Measurements from ENCODE around the gene SAMD10. TPM values are rescaled to one million over a fixed set of nuclear protein-coding genes. Genes with fewer than 3 reads are reported as not detected.

Gene SAMD10
- total RNA-seq, 2 donors from 2014 or later = 3.1 to 3.7 TPM

DNA sequence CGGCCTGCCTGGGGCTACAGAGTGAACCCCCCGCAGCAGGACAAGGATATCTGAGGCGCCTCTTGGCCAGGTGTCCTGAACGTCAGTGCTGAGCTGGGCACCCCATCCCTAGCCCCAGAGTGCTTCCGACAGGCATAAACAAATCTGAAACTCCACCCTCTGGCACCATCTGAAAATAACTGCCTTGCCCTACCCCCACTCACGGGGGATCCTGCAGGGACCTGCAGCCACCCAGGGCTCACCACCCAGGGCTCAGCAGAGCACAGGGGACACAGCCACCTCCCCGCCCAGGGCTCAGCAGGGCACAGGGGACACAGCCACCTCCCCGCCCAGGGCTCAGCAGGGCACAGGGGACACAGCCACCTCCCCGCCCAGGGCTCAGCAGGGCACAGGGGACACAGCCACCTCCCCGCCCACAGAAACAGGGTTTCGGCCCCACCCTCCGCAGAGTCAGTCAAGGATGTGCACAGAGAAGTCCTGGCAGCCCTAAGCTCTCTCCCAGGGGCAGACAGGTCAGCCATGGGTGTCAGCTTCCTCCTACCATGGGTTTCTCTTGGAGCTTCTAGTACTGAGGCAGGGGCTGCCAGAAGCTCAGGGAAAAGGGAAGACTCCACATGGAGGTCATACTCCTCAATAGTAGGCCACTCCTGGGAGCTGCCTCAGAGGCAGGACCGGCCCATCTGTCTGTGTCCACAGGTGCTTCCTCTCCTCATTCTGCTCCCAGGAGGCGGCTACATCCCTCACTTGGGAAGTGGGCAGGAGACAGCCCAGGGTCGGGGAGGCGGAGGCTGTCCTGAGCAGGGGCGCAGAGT lies 27.8 kb downstream of the SAMD10 start:
- DNase-seq (ENCODE audit: low spot score) = no peak
- H3K9me3 ChIP-seq = no peaks in the 10 kb centered on the region
- no peaks in the 10 kb centered on the region for H3K27me3 ChIP-seq
- TF ChIP-seq, protein P1, sequence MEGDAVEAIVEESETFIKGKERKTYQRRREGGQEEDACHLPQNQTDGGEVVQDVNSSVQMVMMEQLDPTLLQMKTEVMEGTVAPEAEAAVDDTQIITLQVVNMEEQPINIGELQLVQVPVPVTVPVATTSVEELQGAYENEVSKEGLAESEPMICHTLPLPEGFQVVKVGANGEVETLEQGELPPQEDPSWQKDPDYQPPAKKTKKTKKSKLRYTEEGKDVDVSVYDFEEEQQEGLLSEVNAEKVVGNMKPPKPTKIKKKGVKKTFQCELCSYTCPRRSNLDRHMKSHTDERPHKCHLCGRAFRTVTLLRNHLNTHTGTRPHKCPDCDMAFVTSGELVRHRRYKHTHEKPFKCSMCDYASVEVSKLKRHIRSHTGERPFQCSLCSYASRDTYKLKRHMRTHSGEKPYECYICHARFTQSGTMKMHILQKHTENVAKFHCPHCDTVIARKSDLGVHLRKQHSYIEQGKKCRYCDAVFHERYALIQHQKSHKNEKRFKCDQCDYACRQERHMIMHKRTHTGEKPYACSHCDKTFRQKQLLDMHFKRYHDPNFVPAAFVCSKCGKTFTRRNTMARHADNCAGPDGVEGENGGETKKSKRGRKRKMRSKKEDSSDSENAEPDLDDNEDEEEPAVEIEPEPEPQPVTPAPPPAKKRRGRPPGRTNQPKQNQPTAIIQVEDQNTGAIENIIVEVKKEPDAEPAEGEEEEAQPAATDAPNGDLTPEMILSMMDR (IDR thresholded peaks at IDR 0.05) = no peak
- peak overlapping the region in 1 of 2 donors; percentile 32 for H3K4me3 ChIP-seq
- peak overlapping the region; percentile 88 to 98 for H3K27ac ChIP-seq
- peaks cover 0 to 89% of the 10 kb centered on the region in 2 donors for H3K4me1 ChIP-seq
- no peaks in the 10 kb centered on the region for H3K36me3 ChIP-seq

DNA sequence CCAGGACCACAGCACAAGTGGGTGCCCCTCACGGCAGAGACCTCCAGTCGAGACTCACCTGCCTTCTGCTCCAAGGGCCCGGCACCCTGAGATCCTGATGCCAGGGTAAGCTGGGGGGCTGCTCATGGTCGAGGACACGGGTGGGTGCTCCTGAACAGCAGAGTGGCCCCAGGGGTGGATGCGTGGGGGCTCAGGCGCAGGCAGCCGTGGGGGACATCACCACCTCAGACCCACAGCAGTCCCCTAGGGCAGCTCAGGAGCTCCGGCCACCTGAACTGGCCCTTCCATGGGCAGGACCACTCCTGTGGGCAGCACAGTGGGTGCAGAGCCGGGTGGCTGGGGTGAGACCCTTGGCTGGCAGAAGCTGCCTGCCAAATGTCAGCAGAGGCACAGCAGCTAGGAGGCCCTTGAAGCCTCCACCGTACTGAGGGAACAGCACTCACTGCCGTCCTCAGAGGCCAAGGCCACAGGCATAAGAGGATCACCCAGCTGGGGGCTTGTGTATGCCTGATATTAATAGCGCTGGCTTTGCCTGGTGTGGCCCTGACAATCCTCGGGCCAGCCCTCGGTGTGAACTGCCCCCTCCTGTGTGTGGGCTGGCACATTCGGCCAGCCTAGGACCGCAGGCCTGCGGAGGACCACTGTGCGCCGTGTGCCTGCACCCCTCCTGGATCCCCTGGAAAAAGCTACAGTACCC lies 28.6 kb downstream of the SAMD10 start:
- TF ChIP-seq, protein P1 (IDR thresholded peaks at IDR 0.05) = no peak
- H3K36me3 ChIP-seq = peaks cover 4% of the 10 kb centered on the region
- H3K27ac ChIP-seq = peak overlapping the region; percentile 88 to 98
- DNase-seq (ENCODE audit: low spot score) = no peak
- peak overlapping the region; percentile 6 to 32 for H3K4me3 ChIP-seq
- H3K27me3 ChIP-seq = no peaks in the 10 kb centered on the region
- H3K4me1 ChIP-seq = peaks cover 0 to 96% of the 10 kb centered on the region in 2 donors
- H3K9me3 ChIP-seq = no peaks in the 10 kb centered on the region

DNA sequence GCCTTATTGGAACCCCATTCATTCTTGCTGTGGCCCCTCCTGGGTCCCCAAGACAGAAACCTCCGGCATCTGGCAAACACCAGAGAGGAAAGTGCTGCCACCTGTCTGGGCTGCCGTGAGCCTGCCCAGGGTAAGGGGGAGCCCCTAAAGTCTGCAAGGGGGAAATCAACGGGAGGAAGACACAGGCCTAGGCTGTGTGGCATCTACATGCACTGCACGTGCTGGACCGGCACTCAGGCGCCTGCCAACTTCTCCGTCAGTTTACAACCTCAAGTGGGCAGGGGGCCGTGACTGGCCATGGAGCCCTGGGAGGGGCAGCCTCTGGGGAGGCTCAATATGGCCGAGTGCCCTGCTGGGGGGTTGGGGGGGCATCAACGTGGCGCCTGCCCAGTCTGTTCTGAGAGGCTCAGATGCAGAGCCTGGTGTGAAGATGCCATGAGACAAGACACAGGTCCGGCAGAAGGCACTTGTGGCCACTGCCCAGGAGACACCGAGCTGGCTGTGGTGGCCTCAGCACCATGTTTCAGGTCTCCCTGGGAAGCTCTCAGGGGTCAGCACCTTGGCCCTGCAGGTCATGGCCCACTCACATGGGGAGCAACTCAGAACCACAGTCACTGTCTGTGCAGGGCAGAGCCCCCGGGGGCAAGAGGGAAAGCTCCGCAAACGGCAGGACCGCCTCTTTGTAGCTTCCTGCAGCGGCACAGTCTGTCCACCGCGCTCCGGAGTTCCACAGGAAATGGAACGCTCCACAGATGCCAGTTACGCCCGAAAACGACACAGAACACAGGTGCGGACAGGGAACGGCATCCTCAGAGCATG lies 31.6 kb downstream of the SAMD10 start:
- Histone ChIP-seq H3K4me1 (peaks cover 0 to 86% of the 10 kb centered on the region in 2 donors), H3K27ac (peak overlapping the region; percentile 88 to 98), H3K9me3 (no peaks in the 10 kb centered on the region), H3K27me3 (no peaks in the 10 kb centered on the region), H3K4me3 (peak overlapping the region in 1 of 2 donors; percentile 20), H3K36me3 (peaks cover 34% of the 10 kb centered on the region)
- TF ChIP-seq, protein P1 (IDR thresholded peaks at IDR 0.05) = peak in 1 of 2 donors; percentile 23
- DNase-seq (ENCODE audit: low spot score) = no peak

DNA sequence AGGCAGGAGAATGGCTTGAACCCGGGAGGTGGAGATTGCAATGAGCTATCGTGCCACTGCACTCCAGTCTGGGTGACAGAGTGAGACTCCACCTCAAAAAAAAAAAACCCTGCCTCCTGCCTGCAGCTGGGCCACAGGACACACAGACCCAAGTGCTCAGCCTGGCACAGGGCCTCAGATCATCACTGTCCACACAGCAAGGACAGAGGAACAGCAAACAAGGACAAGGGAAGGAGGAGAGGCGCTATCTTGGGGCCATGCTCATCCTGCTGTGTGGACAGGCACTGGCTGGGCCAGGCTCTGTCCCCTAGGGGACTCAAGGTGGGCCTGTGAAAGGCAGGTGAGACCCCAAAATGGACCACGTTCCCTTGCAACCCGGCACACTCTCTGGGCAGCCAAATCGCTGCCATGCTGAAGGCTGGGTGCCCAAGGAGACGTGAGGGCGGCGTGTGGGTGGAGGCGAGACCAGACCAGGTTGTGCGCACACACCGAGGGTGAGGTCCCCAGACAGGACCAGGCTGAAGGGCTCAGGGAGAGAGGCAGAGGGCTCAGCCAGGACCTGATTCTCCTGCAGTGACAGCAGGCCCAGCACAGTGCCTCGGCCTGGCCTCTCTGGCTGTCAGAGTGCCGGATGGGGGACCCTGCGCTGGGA lies 32.3 kb downstream of the SAMD10 start:
- TF ChIP-seq, protein P1 (IDR thresholded peaks at IDR 0.05) = no peak
- DNase-seq (ENCODE audit: low spot score) = no peak
- Histone ChIP-seq H3K36me3 (peaks cover 39% of the 10 kb centered on the region), H3K9me3 (no peaks in the 10 kb centered on the region), H3K4me1 (peaks cover 0 to 86% of the 10 kb centered on the region in 2 donors), H3K4me3 (no peak overlapping the region), H3K27ac (peak overlapping the region; percentile 88 to 98), H3K27me3 (no peaks in the 10 kb centered on the region)
